ENCODE measurements around the gene KCNIP1.
A peak's percentile ranks its signal among the peaks of the same experiment; 100 is the strongest.

Gene KCNIP1

GRCh38 chr5:170631466-170632195 lies 127.8 kb downstream of the KCNIP1 start:
- no peak for DNase-seq

DNA sequence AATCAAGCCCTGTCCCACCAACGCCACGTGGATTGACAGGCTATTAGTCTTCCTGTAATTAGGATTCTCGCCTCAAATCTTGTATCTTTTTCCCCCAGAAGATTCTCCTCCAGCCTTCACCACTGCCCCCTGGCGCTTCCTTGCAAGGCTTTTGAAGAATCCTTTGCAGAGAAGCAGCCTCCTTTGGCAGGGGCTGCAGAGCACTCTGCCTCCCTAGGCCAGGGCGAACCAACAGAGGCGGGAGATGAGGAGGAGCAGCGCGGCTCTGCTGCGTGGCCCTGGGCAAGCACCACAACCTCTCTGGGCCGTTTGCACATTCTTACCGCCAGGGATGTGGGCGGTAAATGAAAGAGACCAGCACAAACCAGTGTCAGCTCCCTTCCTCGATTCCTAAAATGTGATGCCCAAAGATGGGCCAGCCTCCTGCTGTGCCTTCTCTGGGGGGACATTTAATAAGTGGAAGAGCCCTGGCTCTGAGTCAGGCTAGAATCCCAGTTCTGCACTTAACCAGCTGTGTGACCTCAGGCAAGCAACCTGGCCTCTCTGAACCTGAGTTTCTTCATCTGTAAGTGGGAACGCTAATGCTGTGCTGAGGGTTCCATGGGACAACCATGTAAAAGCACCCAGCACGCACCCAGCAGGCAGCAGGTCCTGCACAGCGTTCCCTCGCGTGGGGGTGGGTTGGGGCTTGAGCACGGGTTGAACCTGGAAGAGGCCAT lies 128.6 kb downstream of the KCNIP1 start:
- DNase-seq, result no peak

DNA sequence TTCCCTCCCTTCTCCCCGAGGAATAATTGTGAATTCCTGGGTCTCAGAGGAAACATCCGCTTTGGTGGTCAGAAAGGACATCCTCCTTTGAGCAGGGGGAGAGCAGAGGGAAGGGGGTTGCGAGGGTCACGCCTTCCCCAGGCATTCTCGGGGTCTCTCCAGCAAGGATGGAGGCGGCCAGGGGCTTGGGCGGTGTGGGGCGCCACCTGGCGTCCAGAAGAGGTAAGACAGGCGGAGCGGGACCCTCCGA lies 129.1 kb downstream of the KCNIP1 start:
- DNase-seq, result peak in 1 of 2 experiments; percentile 60

GRCh38 chr5:170633235-170634081 lies 129.6 kb downstream of the KCNIP1 start:
- peak; percentile 28 to 36 for DNase-seq

GRCh38 chr5:170634256-170634990 lies 130.6 kb downstream of the KCNIP1 start:
- DNase-seq, result no peak

DNA sequence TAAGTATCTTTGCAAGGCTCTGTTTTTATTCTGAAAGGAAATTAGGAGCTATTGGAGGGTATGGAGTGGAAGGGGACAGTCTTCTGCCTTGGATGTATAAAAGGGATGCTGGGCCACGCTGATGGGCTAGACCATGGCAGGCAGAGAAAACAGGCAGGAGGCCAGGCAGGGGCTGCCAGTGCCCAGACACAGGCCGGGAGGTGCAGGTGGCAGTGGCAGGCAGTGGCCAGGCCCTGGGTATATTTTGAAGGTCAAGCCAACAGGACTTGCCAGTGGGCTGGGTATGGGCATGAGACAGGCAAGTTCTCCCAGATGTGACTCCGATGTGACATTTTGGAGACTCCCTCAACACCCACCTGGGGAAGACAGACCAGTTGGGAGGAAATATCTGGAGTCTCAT lies 131.9 kb downstream of the KCNIP1 start:
- no peak for DNase-seq

DNA sequence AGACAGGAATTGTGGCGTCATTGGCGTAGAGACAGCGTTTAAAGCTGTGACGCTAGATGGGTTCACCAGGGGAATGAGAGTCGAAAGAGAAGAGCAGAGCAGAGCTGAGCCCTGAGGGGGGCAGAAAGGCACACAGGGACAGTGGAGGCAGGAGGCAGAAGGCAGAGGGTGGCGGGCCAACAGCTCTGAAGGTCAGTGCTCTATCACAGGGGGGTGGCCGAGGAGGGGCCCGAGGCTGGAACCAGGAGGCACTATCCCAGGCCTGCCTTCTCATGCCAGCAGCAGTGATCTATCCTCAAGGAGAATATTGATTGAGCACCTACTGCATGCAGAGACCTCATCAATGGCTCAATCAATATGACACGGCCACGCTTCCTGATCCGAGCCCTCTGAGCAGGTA lies 132.4 kb downstream of the KCNIP1 start:
- DNase-seq, result no peak

- DNase-seq, result no peak
Measured at GRCh38 chr5:170636801-170637477, 133.1 kb downstream of the KCNIP1 start.

DNA sequence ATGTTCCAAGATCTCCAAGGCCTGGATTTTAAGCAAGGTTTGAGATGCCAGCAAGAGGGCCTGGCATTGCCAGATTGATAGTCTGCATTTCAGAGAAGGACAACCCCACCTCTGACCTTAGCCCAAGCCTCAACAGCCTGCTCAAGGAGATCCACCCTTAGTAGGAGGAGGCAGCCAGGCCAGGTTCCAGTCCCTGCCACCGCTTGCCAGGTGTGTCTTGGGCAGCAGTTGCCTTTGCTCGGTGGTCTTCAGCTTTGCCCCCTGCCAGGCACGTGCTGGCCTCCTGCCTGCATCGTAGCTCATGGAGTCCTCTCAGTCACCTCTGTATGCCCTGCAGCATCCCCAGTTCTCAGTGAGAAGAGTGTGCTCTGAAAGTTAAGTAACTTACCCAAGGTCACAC lies 134.2 kb downstream of the KCNIP1 start:
- DNase-seq, result no peak

- DNase-seq, result peak; percentile 7 to 45
Measured at GRCh38 chr5:170638454-170639220, 134.8 kb downstream of the KCNIP1 start.

GRCh38 chr5:170639221-170639925 lies 135.6 kb downstream of the KCNIP1 start:
- DNase-seq, result no peak

GRCh38 chr5:170640731-170641588 lies 137.1 kb downstream of the KCNIP1 start:
- no peak for DNase-seq

DNA sequence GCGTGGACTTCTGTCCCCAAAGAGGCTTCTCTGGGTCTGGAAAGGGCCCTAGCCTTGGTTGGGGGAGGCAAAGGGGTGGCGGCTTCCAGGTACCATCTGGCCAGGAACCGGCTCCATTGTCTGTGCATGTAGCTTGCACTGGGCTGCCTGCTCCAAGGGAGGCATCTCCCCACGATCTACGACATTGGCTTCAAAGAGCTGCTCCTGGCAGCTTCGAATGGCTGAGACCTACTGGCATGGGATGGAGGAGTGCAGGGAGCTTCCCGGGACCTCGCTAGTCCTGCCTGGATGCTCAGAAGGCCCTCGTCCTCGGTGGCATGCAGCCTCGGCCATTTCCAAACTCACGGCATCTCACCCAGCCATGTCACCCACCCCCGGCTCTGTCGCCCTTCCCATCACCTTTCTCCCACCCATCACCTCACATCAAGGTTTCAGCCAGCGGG lies 137.8 kb downstream of the KCNIP1 start:
- no peak for DNase-seq

- no peak for DNase-seq
Measured at GRCh38 chr5:170642066-170642735, 138.4 kb downstream of the KCNIP1 start.

GRCh38 chr5:170642776-170643436 lies 139.1 kb downstream of the KCNIP1 start:
- DNase-seq, result no peak

DNA sequence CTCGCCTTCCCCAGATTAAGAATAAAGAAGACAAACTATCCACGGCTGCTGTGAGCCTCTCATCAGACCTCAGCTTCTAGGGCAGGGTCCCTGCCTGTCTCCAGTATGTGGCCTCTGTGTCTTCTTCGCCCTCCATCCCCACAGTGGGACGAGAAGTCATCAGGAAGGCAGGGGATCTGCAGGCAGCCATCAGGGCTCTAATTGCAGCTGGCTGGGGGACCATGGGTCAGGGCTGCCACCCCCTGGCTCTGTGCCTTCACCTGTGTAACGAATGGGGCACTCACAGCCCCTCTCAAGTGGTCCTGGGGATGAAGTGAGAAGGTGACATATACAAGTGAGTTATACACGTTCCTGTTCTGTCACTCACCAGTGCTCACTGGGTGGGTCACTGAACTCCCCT lies 139.8 kb downstream of the KCNIP1 start:
- no peak for DNase-seq

- no peak for DNase-seq
Measured at GRCh38 chr5:170644501-170644900, 140.7 kb downstream of the KCNIP1 start.

- no peak for DNase-seq
Measured at GRCh38 chr5:170648541-170648940, 144.7 kb downstream of the KCNIP1 start.

- no peak for DNase-seq
Measured at GRCh38 chr5:170650850-170651249, 147.0 kb downstream of the KCNIP1 start.

Measured in NCI-H1930 (cell line).